T-helper 17 cell (primary cell): ENCODE measurements around the gene MYEOV. TPM values are rescaled to one million over a fixed set of nuclear protein-coding genes. Genes with fewer than 3 reads are reported as not detected.

Experiments used
- ATAC-seq: fragments of 150-1000 bp; cut with Tn5 transposase; 2 replicates; pipeline ENCODE4 v1.10.0; 2021; ENCODE audit warnings: mild to moderate bottlenecking, moderate library complexity
- DNase-seq, 3 donors: peaks; one replicate each; pipeline versions ENCODE4 v3.0.0 to v3.0.0-alpha.2; 2020 to 2021
- H3K9me3 ChIP-seq: one replicate; pipeline ENCODE4 v1.7.0; 2013; ENCODE audit warnings: low read length, mild to moderate bottlenecking; ENCODE audit not compliant: control insufficient read depth, poor library complexity, severe bottlenecking
- H3K27ac Mint-ChIP-seq: one replicate; pipeline ENCODE4 v1.8.0; 2022; ENCODE audit warnings: mild to moderate bottlenecking, moderate library complexity, mixed read lengths
- H3K27me3 Mint-ChIP-seq: one replicate; pipeline ENCODE4 v1.8.0; 2022; ENCODE audit warnings: mixed read lengths
- H3K36me3 Mint-ChIP-seq: one replicate; pipeline ENCODE4 v1.8.0; 2022; ENCODE audit warnings: low read depth, mixed read lengths
- H3K4me1 Mint-ChIP-seq: one replicate; pipeline ENCODE4 v1.8.0; 2022; ENCODE audit warnings: mild to moderate bottlenecking, mixed read lengths
- H3K4me3 Mint-ChIP-seq: one replicate; pipeline ENCODE4 v1.8.0; 2022; ENCODE audit warnings: mild to moderate bottlenecking, moderate library complexity, mixed read lengths
- total RNA-seq, 4 donors: library from RNA in 2 of 4; stranded (reverse) in 2 of 4; gene quantifications; one replicate each; pipeline ENCODE4 v1.2.3 and lab custom pipeline; 2022 to 2026

The MYEOV gene
- total RNA-seq, 2 donors from 2014 or later: 0.60 to 8.9 TPM

DNA sequence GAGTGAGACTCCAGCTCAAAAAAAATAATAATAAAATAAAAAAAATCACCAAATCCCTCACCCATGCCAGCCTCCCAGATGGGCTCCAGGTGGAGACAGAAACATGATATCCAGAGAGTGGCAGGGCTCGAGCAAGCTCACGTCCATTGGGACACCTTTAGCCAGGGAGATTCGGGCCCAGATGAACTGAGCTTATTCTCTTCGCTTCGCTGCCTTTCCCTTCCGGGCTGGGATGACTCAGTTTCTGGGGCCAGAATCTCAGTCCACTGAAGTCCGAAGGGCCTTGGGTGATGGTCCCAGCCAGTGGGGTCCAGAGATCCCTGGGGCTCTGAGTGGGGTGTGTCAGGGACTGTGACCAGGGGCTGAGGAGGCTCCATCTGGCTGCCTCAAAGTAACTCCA is 23.0 kb upstream of the MYEOV start:
- Mint-ChIP-seq H3K36me3 (no peaks in the 10 kb centered on the region), H3K4me3 (no peak overlapping the region), H3K4me1 (no peaks in the 10 kb centered on the region), H3K27ac (no peak overlapping the region), H3K27me3 (peaks cover 5% of the 10 kb centered on the region)
- no peak for DNase-seq
- H3K9me3 ChIP-seq: no peaks in the 10 kb centered on the region
- no peak for ATAC-seq

DNA sequence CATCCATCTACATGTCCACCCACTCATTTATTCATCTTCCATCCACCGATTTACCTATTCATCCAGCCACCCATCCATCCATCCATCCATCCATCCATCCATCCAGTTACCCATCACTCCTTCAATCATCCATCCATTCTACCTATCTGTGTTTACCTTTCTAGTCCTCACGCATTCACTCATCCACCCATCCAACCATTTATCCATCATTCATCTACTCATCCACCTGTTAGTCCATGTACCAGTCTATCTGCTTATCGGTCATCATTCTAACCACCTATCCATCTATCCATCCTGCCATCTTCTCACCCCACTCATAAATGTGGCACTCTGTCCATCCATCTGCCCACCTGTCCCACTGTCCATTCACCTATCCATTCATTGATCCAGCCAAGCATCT is 21.9 kb upstream of the MYEOV start:
- H3K9me3 ChIP-seq: no peaks in the 10 kb centered on the region
- Mint-ChIP-seq H3K4me1 (no peaks in the 10 kb centered on the region), H3K27me3 (no peaks in the 10 kb centered on the region), H3K36me3 (no peaks in the 10 kb centered on the region), H3K4me3 (no peak overlapping the region), H3K27ac (no peak overlapping the region)
- ATAC-seq (no peak), DNase-seq (no peak)

DNA sequence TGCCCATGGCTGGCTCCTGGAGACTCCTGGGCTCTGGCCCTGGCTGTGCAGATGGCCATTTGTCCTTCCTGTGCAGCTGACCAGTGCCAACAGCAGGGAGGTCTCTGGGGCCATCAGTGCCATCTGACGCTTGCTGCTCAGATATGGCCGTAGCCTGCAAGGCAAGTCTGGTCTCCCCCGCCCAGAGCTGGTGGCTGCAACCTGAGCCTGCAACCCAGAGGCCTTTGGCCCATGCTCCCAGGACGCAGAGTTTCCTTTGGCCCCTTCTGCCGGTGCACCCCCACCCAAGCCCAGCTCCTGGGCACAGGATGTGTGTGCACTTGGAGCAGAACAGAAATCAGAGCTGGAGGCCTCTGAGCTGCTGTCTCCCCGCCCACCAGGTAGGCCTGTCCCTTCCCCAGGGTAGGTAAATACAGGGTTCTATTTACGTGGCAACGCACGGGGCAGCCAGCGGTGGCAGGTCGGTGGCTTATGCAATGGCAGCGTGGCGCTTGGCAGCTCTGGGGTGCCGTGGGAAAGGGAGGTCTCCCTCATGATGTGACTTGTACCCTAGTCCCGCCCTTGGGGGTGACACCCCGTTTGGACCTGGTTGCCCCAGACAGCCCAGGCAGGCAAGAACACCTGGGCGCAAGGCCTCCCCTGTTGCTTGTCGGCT is 21.0 kb upstream of the MYEOV start:
- H3K27ac Mint-ChIP-seq: no peak overlapping the region
- H3K4me1 Mint-ChIP-seq: no peaks in the 10 kb centered on the region
- H3K27me3 Mint-ChIP-seq: no peaks in the 10 kb centered on the region
- no peaks in the 10 kb centered on the region for H3K9me3 ChIP-seq
- H3K36me3 Mint-ChIP-seq: no peaks in the 10 kb centered on the region
- ATAC-seq (no peak), DNase-seq (no peak)
- no peak overlapping the region for H3K4me3 Mint-ChIP-seq

DNA sequence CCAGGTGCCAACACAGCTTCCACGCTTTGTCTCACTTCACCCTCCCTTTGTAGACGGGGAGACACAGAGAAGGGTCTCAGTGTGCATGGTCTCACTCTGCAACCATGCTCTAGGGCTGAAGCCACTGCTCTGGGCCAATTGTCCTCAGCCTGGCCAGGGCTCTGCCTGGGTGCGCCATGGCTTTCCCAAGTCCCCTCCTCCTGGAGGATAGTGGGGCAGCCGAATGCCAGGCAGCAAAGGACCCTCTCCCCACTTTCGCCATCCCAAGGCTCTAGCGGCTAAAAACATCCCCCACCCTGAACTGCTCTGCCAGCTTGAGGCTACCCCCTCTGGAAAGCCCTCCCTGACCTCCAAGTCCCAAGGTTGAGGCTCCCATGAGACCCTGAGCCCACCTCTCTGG is 20.4 kb upstream of the MYEOV start:
- Mint-ChIP-seq H3K36me3 (no peaks in the 10 kb centered on the region), H3K27me3 (no peaks in the 10 kb centered on the region), H3K4me1 (no peaks in the 10 kb centered on the region), H3K27ac (no peak overlapping the region), H3K4me3 (no peak overlapping the region)
- no peaks in the 10 kb centered on the region for H3K9me3 ChIP-seq
- DNase-seq (no peak), ATAC-seq (no peak)

DNA sequence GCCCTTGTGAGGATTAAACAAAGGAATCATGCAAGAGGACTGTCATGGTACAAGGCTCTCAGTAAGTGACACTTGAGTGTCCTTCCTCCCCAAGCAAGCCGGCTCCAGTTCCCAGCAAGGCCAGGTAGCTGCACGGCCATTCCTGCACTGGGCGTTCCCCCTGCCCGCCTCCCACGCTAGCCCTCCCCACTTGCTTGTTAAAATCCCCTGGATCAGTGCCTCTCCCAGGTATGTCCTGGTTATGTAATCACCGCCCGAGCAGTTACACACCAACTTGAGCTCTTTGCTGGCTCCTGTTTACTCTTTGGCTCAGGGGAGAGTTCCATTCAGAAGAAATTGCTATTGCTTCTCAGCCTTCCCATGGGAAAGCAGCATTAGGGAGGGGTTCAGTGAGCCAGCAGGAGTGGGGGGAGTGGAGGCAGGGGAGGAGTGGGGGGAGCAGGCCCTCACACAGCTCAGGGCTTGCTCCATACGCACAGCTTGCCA is 19.4 kb upstream of the MYEOV start:
- Mint-ChIP-seq H3K4me3 (no peak overlapping the region), H3K4me1 (no peaks in the 10 kb centered on the region), H3K27ac (no peak overlapping the region), H3K36me3 (no peaks in the 10 kb centered on the region), H3K27me3 (no peaks in the 10 kb centered on the region)
- DNase-seq (no peak), ATAC-seq (no peak)
- no peaks in the 10 kb centered on the region for H3K9me3 ChIP-seq

DNA sequence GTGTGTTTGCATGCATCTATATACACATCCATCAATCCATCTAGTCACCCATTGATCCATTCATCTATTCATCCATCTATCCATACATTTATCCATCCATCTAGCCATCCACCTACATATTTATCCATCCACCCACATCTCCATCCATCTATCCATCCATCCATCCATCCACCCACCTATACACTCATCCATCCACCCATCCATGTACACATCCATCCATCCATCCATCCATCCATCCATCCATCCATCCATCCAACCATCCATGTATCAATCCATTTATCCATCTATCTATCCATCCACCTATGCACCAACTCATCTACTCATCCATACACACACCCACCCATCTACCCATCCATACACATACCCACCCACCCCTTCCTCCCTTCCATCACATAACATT is 18.8 kb upstream of the MYEOV start:
- H3K36me3 Mint-ChIP-seq: no peaks in the 10 kb centered on the region
- no peaks in the 10 kb centered on the region for H3K27me3 Mint-ChIP-seq
- H3K9me3 ChIP-seq: no peaks in the 10 kb centered on the region
- H3K4me3 Mint-ChIP-seq: no peak overlapping the region
- DNase-seq: no peak
- no peak for ATAC-seq
- H3K27ac Mint-ChIP-seq: no peak overlapping the region
- no peaks in the 10 kb centered on the region for H3K4me1 Mint-ChIP-seq

DNA sequence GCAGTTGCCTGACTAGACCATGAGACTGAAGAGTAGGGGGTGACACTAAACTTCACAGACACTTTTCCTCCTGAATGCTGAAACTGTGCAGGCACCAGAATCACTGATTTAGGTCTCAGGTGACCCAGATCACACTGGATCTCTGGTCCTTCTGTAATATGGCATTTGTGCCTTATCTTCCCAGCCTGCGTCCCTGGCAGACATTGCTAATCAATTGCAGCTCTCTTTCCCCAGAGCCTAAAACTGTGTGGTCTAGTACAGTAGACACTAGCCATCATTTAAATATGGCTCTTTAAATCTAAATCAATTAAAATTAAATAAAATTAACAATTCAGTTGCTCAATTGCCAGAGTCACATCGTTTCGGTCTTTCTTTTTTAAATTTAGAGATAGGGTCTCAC is 17.8 kb upstream of the MYEOV start:
- H3K4me3 Mint-ChIP-seq: no peak overlapping the region
- no peak for DNase-seq
- ATAC-seq: no peak
- H3K27ac Mint-ChIP-seq: no peak overlapping the region
- H3K36me3 Mint-ChIP-seq: no peaks in the 10 kb centered on the region
- H3K9me3 ChIP-seq: no peaks in the 10 kb centered on the region
- no peaks in the 10 kb centered on the region for H3K4me1 Mint-ChIP-seq
- H3K27me3 Mint-ChIP-seq: no peaks in the 10 kb centered on the region

DNA sequence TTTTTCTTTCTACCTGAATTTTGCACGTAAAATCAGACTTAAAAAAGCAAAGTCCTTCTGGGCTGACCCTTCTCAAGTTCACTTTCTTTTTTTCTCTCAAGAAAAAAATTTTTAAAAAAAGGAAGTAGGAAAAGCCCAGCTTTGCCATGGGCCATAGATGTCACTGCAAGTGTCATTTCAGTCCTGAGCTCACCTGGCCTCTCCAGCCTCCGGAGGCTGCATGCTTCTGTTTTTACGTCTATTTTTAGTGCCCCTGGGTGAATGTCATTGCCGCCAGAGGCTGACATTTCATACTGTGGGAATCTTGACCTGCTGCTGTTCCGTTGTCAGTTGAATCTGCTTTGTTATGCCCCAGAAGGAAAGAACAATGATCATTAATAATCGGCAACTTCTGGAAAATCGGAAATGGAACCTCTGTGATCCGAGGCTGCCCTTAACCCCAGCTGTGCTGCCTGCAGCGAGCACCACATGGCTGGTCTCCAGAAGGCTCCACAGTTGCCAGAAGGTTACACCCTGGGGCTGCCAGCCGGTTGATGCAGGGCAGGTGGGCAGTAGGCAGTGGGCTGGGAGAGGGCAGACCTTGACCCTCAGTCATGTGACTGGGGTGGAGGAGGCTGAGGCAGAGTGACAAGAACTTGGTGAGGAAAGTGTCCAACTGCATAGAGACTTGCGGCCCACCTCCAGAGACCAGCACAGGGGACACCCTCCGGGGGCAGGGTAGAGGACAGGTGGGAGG is 16.7 kb upstream of the MYEOV start:
- no peaks in the 10 kb centered on the region for H3K9me3 ChIP-seq
- no peak overlapping the region for H3K4me3 Mint-ChIP-seq
- DNase-seq (no peak), ATAC-seq (no peak)
- no peaks in the 10 kb centered on the region for H3K36me3 Mint-ChIP-seq
- no peaks in the 10 kb centered on the region for H3K27me3 Mint-ChIP-seq
- H3K4me1 Mint-ChIP-seq: no peaks in the 10 kb centered on the region
- no peak overlapping the region for H3K27ac Mint-ChIP-seq

DNA sequence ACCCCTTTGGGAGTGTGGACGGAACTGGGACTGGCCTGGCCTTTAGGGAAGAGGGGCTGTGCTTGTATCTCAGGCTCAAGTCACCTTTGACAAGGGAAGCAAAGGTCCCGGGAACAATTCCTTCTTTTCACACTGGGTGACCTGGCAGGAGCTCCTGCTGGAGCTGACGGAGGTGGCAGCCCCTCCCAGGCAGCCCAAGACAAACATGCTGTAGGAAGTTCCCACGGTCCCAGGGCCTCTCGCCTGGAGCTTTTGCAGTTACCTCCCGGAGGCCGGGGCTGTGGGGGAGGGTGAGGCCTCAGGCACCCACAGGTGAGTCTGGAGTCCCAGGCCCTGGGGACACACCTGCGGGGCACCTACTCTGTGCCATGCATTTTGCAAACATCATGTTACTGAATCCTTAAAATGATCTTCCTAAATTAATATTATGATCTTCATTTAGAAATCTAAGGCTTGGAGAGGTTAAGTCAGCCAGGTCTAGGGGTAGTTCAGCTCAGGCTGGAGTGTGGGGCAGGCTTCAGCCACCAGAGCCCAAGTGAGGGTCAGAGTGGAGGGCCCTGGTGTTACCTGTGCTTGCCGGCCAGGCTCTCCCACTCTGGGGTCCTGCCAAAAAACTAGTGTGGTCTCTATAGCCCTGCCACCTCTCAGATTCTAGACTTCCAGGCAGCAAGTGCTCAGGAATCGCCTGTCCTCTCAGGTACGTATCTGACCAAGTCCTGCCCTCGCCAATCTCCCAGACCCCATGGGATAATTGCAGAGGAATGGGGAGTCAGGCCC is 15.7 kb upstream of the MYEOV start:
- no peaks in the 10 kb centered on the region for H3K36me3 Mint-ChIP-seq
- no peaks in the 10 kb centered on the region for H3K4me1 Mint-ChIP-seq
- no peak for DNase-seq
- no peak overlapping the region for H3K27ac Mint-ChIP-seq
- no peaks in the 10 kb centered on the region for H3K27me3 Mint-ChIP-seq
- H3K4me3 Mint-ChIP-seq: no peak overlapping the region
- no peaks in the 10 kb centered on the region for H3K9me3 ChIP-seq
- ATAC-seq: no peak

DNA sequence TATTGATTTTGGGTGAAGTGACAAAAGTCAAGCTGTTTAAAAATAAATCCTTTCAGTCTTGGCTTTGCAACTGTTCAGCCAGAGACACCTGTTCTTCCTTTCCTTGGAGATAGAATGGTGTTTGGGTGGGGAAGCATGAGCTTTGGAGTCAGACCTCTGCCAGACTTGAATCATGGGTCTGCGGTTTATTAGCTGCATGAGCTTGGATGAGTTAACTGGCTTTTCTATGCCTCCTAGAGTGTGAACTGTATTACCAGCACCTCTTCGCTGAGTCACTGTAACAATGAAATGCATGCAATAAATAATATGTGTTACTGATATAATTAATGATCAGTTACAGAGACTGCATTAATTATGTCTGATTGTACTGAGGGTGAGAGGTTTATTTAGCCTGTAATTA is 13.5 kb upstream of the MYEOV start:
- no peak overlapping the region for H3K27ac Mint-ChIP-seq
- DNase-seq (no peak), ATAC-seq (no peak)
- H3K36me3 Mint-ChIP-seq: no peaks in the 10 kb centered on the region
- no peaks in the 10 kb centered on the region for H3K9me3 ChIP-seq
- H3K27me3 Mint-ChIP-seq: peaks cover 8% of the 10 kb centered on the region
- no peaks in the 10 kb centered on the region for H3K4me1 Mint-ChIP-seq
- no peak overlapping the region for H3K4me3 Mint-ChIP-seq

DNA sequence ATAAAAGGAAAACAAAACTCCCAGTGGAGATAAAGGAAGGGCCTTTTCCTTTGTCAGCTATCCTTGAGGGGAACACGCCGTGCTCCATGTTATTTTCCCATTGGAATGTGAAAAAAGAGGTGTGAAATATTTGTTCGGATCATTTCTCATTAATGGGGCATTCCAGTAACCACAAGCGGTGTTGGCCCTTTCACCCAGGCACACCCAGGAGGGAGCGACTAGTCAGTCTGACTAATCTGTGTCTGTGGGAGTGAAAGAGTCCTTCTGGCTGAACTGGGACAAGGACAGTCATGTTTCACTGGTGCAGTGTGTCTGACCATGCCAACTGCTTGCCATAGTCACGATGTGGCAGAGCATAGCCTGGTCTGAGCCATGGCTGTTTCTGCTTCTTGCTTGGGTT is 13.0 kb upstream of the MYEOV start:
- DNase-seq: no peak
- ATAC-seq: no peak
- H3K27ac Mint-ChIP-seq: no peak overlapping the region
- no peak overlapping the region for H3K4me3 Mint-ChIP-seq
- H3K4me1 Mint-ChIP-seq: no peaks in the 10 kb centered on the region
- H3K9me3 ChIP-seq: no peaks in the 10 kb centered on the region
- H3K36me3 Mint-ChIP-seq: no peaks in the 10 kb centered on the region
- H3K27me3 Mint-ChIP-seq: peaks cover 13% of the 10 kb centered on the region

DNA sequence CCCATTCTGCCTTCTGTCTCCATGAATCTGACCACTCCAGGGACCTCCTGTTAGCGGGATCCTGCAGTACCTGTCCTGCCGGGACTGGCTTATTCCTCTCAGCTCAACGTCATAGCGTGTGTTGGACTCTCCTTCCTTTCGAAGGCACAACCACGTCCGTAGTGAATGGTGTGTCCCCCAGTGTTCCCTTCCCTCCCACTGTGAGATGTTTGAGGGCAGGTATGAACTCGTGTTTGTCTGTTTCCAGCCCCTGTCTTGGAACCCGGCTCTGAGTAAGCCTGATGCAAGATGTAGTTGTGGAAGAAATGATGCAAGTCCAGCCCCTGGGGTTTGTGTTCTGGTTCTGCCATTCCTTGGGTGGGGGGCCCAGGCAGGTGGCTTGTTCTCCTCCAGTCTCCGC is 10.5 kb upstream of the MYEOV start:
- Mint-ChIP-seq H3K36me3 (no peaks in the 10 kb centered on the region), H3K4me1 (no peaks in the 10 kb centered on the region), H3K4me3 (no peak overlapping the region), H3K27me3 (peaks cover 19% of the 10 kb centered on the region), H3K27ac (no peak overlapping the region)
- ATAC-seq (no peak), DNase-seq (no peak)
- no peaks in the 10 kb centered on the region for H3K9me3 ChIP-seq

DNA sequence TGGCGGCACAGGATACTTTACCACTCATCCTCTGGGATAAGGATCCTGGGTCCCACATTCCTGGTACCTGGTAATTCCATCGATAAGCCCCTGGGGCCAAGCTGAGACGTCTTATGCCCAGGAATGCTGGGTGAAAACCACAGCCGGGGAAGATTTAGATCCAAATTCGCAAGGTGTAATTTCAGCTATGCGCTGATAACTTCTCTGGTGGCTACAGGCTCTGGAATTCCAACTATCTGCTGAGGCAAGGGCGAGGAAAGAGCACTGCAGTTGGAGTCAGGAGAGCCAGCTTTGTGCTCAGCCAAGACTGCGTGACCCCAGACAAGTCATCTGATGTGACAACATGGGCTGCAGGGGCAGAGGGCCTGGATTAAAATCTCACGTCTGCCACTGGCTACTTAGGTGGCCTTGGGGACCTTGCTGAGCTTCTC is 9.9 kb upstream of the MYEOV start:
- peaks cover 19% of the 10 kb centered on the region for H3K27me3 Mint-ChIP-seq
- no peak overlapping the region for H3K27ac Mint-ChIP-seq
- H3K4me1 Mint-ChIP-seq: no peaks in the 10 kb centered on the region
- no peaks in the 10 kb centered on the region for H3K9me3 ChIP-seq
- H3K4me3 Mint-ChIP-seq: no peak overlapping the region
- DNase-seq (no peak), ATAC-seq (no peak)
- no peaks in the 10 kb centered on the region for H3K36me3 Mint-ChIP-seq
